GM10266 (cell line): ENCODE measurements around the gene TOP1.

ENCODE experiments used
- DNase-seq: peaks from one replicate; pipeline ENCODE4 v3.0.0; 2012; ENCODE audit errors: extremely low spot score
- TF ChIP-seq, protein P1 (sequence below): IDR thresholded peaks from 2 replicates; pipeline ENCODE4 v1.5.1; 2012; ENCODE audit warnings: mild to moderate bottlenecking, low read depth; ENCODE audit not compliant: control insufficient read depth, insufficient read depth; ENCODE audit errors: missing control alignments

The TOP1 gene

DNA sequence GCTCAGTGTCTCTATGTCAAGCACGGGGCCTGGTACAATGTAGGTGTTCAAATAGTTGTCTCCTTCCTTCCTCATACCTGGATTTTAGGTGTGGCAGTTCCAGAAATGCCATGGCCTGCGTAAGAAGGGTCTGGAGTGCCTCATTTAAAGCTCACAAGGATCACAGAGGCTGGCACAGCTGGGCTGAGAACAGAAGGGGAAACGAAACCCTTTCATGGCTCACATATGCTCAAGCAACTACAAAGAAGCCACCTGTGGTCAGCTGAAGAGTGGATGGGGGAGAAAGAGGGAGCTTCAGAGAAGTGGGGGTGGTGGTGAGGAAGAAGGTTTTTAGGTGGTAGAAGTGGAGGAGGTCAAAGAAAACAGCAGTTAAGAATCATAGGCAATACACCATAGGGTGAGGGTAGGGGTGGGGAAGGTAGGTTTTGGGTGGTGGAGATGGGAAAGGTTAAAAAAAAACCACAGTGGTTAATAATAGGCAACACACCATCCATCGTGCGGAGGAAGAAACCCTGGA is 17.0 kb upstream of the TOP1 start:
- TF ChIP-seq, protein P1, sequence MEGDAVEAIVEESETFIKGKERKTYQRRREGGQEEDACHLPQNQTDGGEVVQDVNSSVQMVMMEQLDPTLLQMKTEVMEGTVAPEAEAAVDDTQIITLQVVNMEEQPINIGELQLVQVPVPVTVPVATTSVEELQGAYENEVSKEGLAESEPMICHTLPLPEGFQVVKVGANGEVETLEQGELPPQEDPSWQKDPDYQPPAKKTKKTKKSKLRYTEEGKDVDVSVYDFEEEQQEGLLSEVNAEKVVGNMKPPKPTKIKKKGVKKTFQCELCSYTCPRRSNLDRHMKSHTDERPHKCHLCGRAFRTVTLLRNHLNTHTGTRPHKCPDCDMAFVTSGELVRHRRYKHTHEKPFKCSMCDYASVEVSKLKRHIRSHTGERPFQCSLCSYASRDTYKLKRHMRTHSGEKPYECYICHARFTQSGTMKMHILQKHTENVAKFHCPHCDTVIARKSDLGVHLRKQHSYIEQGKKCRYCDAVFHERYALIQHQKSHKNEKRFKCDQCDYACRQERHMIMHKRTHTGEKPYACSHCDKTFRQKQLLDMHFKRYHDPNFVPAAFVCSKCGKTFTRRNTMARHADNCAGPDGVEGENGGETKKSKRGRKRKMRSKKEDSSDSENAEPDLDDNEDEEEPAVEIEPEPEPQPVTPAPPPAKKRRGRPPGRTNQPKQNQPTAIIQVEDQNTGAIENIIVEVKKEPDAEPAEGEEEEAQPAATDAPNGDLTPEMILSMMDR, result no peak
- peak; percentile 65 for DNase-seq

DNA sequence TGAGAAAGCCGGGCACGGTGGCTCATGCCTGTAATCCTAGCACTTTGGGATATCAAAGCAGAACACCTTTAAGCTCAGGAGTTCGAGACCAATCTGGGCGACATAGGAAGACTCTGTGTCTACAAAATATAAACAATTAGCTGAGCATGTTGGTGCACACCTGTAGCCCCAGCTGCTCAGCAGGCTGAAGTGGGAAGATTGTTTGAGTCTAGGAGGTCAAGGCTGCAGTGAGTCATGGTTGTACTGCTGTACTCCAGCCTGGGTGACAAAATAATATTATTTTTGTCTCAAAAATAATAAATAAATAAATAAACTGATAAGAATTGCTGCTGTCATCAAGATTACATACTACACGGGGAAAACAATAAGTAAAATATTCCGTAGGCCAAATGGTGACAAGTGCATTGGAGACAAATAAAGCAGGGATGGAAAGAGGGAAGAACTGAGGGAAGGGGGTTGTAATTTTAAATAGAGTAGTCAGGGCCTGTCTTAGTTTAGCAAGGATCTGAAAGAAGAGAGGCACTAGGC is 14.0 kb upstream of the TOP1 start:
- TF ChIP-seq, protein P1, result no peak
- no peak for DNase-seq

DNA sequence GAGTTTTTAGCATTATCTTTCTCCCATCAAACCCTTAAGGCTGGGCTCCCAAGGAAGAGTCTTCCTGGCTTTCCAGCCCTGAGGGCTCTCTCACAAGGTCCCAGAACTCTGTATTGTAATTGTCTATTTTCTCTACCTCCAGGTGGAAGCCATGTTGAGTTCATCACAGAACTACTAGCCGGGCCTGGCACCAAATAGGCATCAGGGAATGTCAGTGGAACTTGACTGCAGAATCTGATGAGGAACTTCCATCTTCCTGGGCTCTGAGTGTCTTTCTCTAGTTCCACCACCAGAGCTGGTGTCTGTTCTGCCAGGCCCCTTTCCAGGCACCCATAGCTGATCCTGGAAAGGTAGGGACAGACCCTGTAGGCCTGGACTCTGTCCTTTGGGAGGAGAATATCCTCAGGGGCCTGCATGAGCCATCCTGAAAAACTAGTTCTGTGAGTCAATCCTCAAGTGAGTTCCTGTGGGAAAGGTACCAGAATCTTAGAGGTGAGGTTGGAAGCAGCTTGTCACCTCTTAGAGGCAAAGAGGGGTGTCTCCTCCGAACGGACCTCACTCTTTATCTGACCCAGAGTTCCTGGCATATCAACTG is 11.1 kb upstream of the TOP1 start:
- no peak for DNase-seq
- TF ChIP-seq, protein P1, result no peak

DNA sequence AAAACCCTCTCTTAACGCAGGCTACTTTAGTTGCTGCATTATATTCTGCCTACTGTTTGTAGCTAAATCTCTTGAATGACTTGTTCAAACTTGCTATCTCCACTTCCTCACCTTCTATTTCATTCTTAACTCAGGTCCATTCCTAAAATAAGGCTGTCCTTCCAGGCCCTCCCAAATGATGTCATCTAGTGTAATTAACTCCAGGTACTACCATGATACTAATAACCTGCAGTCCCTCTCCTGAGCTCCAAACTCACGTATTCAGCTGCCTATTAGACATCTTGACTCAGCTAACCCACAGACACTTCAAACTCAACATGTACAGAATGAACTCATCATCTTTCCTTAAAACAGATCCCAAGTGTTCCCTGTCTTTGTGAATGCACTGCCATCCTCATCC is 10.5 kb upstream of the TOP1 start:
- TF ChIP-seq, protein P1, result no peak
- no peak for DNase-seq

DNA sequence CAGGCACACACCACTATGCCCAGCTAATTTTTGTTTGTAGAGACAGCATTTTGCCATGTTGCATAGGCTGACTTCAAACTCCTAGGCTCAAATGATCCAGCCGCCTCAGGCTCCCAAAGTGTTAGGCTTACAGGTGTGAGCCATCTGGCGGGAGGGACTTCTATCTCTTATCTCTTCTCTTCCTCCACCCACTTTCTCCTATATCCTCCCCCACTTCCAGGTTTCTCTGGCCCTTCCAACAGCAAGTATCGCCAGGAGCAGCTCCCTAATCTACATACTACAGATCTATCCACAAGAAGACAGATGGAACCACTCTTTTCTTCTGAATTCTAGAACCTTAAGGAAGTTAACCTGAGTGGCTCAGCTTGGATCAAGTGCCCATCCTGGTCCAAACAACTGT is 5.1 kb upstream of the TOP1 start:
- DNase-seq, result no peak

DNA sequence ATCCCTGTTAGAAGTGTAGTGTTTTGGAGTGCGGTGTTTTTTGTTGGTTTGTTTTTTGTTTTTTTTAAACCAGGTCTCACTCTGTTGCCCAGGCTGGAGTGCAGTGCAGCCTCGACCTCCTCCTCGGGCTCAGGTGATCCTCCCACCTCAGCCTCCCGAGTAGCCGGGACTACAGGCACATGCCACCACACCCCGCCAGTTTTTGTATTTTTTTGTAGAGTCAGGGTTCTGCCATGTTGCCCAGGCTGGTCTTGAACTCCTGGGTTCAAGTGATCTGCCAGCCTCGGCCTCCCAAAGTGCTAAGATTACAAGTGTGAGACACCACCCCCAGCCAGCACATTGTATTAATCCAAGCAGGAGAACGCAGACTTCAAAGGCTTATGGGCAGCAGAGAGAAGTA is 1.3 kb upstream of the TOP1 start:
- DNase-seq, result no peak
- TF ChIP-seq, protein P1, result no peak

More for the DNA sequence above, 5.1 kb upstream of the TOP1 start:
- TF ChIP-seq, protein P1, result no peak

DNA sequence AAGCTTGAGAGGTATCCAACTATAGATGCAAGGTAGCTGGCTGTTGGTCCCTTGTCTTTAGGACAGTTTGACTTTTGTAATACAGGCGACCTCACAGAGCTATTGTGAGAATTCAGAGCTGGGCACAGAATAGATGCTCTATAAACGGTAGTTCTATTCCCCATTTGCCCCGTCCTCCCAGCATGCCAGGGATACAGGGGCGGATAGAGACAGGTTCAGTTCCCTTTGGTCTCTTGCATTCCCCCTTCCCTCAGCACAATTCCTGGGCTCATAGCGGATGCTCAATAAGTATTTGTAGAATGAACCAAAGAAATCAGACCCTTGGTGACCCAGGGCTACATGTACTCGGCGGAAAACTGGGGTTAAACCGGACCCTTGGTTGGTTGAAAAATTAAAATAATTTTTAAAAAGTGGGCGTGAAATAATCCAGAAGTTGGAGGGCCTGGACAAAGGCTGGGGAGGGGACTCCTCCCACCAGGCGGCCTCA is 707 bp upstream of the TOP1 start:
- DNase-seq, result no peak
- TF ChIP-seq, protein P1, result no peak
